ENCODE results near the gene TEX55. TPM values are rescaled to one million over a fixed set of nuclear protein-coding genes. Genes with fewer than 3 reads are reported as not detected.
"Not testable (repeated sequence)": the region's sequence is repeated elsewhere in the genome, so short reads cannot be mapped to it uniquely, and the experiment has no call there.

Gene TEX55
- polyA plus RNA-seq, 3 donors from 2014 or later, result not detected

GRCh38 chr3:119145128-119145499 is 851 bp upstream of the TEX55 start:
- H3K36me3 Mint-ChIP-seq, result no peaks in the 10 kb centered on the region
- no peak overlapping the region for H3K27ac Mint-ChIP-seq
- H3K4me1 Mint-ChIP-seq, result peaks cover 6 to 8% of the 10 kb centered on the region in 2 donors
- H3K4me3 Mint-ChIP-seq, result no peak overlapping the region
- no peak for DNase-seq
- H3K9me3 Mint-ChIP-seq, result no peaks in the 10 kb centered on the region
- peaks cover 0 to 3% (median 0%) of the 10 kb centered on the region in 3 donors for H3K27me3 Mint-ChIP-seq (ENCODE audit: low read depth in 3 of 3)

GRCh38 chr3:119146578-119147375 is 812 bp downstream of the TEX55 start:
- Mint-ChIP-seq H3K27ac (peak overlapping the region in 1 of 6 donors; percentile 70), H3K9me3 (no peaks in the 10 kb centered on the region), H3K4me1 (peaks cover 6 to 8% of the 10 kb centered on the region in 2 donors)

DNA sequence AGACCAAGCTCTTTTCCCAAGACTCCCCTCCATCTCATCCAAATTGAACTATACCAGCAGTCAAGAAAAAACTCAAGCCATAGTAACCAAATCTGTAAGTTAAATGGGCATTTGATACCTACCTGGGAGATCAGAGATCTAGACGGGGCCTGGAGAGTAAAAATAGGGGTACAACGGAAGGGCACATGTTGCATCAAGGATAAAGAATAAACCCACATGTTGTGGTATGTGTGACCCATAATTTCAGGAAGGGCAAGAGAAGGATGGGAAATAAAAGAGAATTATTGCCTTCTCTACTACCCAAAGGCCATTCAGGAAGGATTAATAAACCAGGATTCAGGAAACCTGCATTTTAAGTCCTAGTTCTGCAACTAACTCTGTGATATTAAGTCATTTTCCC is 1.5 kb downstream of the TEX55 start:
- H3K27ac Mint-ChIP-seq, result no peak overlapping the region
- H3K9me3 Mint-ChIP-seq, result no peaks in the 10 kb centered on the region
- peaks cover 0 to 12% (median 0%) of the 10 kb centered on the region in 3 donors for H3K27me3 Mint-ChIP-seq (ENCODE audit: low read depth in 3 of 3)
- H3K4me3 Mint-ChIP-seq, result no peak overlapping the region
- DNase-seq, result no peak
- H3K4me1 Mint-ChIP-seq, result peaks cover 6 to 8% of the 10 kb centered on the region in 2 donors
- no peaks in the 10 kb centered on the region for H3K36me3 Mint-ChIP-seq

More at GRCh38 chr3:119146578-119147375, 812 bp downstream of the TEX55 start:
- no peak overlapping the region for H3K4me3 Mint-ChIP-seq
- no peak for DNase-seq
- peaks cover 0 to 7% (median 0%) of the 10 kb centered on the region in 3 donors for H3K27me3 Mint-ChIP-seq (ENCODE audit: low read depth in 3 of 3)
- H3K36me3 Mint-ChIP-seq, result no peaks in the 10 kb centered on the region

DNA sequence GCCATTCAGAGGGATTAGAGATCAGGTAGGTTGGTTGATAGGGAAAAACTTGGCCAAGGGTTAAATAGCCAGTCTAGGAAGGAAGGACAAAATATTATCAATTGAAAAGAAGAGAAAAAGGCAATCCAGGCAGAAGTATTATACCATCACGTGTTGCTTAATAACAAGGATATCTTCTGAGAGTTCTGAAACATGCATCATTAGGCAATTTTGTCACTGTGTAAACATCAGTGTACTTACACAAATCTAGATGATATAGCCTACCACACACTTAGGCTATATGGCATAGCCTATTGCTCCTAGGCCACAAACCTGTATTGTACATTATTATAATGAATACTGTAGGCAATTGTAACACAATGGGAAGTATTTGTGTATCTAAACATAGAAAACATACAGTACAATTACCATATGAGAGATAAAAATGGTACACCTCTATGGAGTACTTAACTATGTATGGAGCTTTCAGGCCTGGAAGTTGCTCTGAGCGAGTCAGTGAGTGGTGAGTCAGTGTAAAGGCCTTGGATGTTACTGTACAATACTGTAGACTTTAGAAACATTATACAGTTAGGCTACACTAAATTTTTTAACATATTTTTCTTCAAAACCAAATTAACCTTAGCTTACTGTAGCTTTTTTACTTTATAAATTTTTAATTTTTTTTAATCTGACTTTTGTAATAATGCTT is 2.7 kb downstream of the TEX55 start:
- H3K4me3 Mint-ChIP-seq, result no peak overlapping the region
- H3K36me3 Mint-ChIP-seq, result peaks cover 0 to 4% (median 0%) of the 10 kb centered on the region in 3 donors
- no peak for DNase-seq
- peak overlapping the region in 1 of 6 donors; percentile 13 for H3K27ac Mint-ChIP-seq
- H3K9me3 Mint-ChIP-seq, result peaks cover 0 to 5% (median 2%) of the 10 kb centered on the region in 6 donors
- peaks cover 6 to 8% of the 10 kb centered on the region in 2 donors for H3K4me1 Mint-ChIP-seq
- peaks cover under 1 to 12% (median 3%) of the 10 kb centered on the region in 3 donors for H3K27me3 Mint-ChIP-seq (ENCODE audit: low read depth in 3 of 3)

- peak in 2 of 3 donors; percentile 1 to 3 for DNase-seq
- Mint-ChIP-seq H3K27ac (no peak overlapping the region), H3K36me3 (peaks cover 0 to 4% (median 0%) of the 10 kb centered on the region in 3 donors), H3K9me3 (peaks cover 0 to 13% (median 10%) of the 10 kb centered on the region in 6 donors), H3K4me3 (no peak overlapping the region), H3K27me3 (ENCODE audit: low read depth in 3 of 3) (peaks cover 2 to 18% (median 11%) of the 10 kb centered on the region in 3 donors), H3K4me1 (peaks cover 6 to 8% of the 10 kb centered on the region in 2 donors)
Observed at GRCh38 chr3:119149484-119149883, 3.5 kb downstream of the TEX55 start.

DNA sequence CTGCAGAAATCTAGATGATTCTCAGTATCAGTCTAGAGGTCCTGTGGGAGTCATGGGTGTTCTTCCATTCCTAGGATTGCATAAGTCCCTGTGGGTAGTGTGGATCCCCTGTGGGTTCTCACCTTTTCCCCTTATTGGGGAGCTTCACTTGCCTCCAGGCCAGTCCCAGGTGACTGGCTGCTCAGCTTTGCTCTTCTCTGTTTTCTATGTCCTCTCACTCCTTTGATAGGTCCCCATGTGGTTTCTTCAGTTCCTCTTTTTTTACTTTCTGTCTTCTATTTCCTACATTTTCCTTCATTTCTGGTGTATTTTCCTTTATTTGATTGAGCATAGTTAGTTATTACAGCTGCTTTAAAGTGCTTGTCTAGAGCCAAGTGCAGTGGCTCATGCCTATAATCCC is 10.9 kb downstream of the TEX55 start:
- H3K9me3 Mint-ChIP-seq, result peaks cover 6 to 22% (median 14%) of the 10 kb centered on the region in 6 donors
- H3K36me3 Mint-ChIP-seq, result peaks cover 0 to 4% (median 0%) of the 10 kb centered on the region in 3 donors
- DNase-seq, result no peak
- H3K4me1 Mint-ChIP-seq, result no peaks in the 10 kb centered on the region
- H3K27ac Mint-ChIP-seq, result no peak overlapping the region
- H3K4me3 Mint-ChIP-seq, result no peak overlapping the region
- peaks cover 2 to 18% (median 16%) of the 10 kb centered on the region in 3 donors for H3K27me3 Mint-ChIP-seq (ENCODE audit: low read depth in 3 of 3)

DNA sequence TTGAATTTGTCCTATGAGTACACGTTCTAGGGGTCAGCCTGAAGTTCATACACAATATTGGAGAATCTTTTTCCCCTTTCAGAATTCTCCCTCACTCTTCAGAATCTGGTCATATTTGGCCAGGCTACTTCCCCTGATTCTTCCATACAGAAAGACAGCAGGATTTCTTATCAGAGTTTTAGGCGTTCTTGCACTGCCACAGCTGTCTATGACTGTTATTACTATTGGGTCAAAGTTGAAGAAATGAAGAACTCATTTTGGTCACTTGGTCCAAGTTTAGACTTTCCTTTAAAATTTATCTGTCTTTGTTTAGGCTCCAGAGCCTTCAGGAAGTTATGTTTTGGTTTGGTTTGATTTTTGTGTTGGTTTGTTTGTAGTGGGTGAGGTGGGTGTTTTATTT is 12.0 kb downstream of the TEX55 start:
- no peak overlapping the region for H3K4me3 Mint-ChIP-seq

GRCh38 chr3:119160361-119160760 is 14.4 kb downstream of the TEX55 start:
- H3K36me3 Mint-ChIP-seq, result peaks cover 3 to 5% (median 4%) of the 10 kb centered on the region in 3 donors
- no peak overlapping the region for H3K27ac Mint-ChIP-seq
- H3K9me3 Mint-ChIP-seq, result peaks cover 0 to 7% (median 3%) of the 10 kb centered on the region in 6 donors
- no peak for DNase-seq
- H3K4me3 Mint-ChIP-seq, result no peak overlapping the region
- peaks cover 0 to 12% (median 2%) of the 10 kb centered on the region in 3 donors for H3K27me3 Mint-ChIP-seq (ENCODE audit: low read depth in 3 of 3)
- no peaks in the 10 kb centered on the region for H3K4me1 Mint-ChIP-seq

More for the DNA sequence above, 12.0 kb downstream of the TEX55 start:
- Mint-ChIP-seq H3K36me3 (peaks cover 3 to 5% (median 4%) of the 10 kb centered on the region in 3 donors), H3K9me3 (peaks cover 6 to 22% (median 13%) of the 10 kb centered on the region in 6 donors), H3K4me1 (no peaks in the 10 kb centered on the region), H3K27ac (peak overlapping the region in 1 of 6 donors; percentile 18), H3K27me3 (ENCODE audit: low read depth in 3 of 3) (peaks cover 2 to 18% (median 13%) of the 10 kb centered on the region in 3 donors)
- DNase-seq, result no peak

DNA sequence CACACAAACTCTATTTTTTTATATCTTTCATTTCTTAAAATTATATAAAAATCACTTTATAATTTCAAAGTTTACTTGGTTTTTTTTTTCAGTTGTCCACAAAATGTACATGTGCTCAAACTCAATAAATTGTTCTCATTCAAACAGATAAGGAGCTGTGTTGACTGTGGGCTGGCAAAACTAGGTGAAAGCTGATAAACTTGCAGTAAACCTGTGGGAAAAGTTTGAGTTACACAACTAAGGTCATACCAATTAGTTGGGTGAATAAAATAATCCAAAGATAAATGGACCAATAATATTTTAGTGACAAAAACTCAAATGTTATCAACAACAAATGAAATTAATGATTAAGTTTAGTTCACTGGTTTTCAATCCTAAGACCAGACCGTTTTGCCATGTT is 14.8 kb downstream of the TEX55 start:
- no peak overlapping the region for H3K4me3 Mint-ChIP-seq
- H3K9me3 Mint-ChIP-seq, result peaks cover 0 to 6% (median 3%) of the 10 kb centered on the region in 6 donors
- H3K36me3 Mint-ChIP-seq, result peaks cover 4 to 7% (median 5%) of the 10 kb centered on the region in 3 donors
- peaks cover 0 to 12% (median 2%) of the 10 kb centered on the region in 3 donors for H3K27me3 Mint-ChIP-seq (ENCODE audit: low read depth in 3 of 3)
- H3K27ac Mint-ChIP-seq, result no peak overlapping the region
- H3K4me1 Mint-ChIP-seq, result no peaks in the 10 kb centered on the region
- no peak for DNase-seq

DNA sequence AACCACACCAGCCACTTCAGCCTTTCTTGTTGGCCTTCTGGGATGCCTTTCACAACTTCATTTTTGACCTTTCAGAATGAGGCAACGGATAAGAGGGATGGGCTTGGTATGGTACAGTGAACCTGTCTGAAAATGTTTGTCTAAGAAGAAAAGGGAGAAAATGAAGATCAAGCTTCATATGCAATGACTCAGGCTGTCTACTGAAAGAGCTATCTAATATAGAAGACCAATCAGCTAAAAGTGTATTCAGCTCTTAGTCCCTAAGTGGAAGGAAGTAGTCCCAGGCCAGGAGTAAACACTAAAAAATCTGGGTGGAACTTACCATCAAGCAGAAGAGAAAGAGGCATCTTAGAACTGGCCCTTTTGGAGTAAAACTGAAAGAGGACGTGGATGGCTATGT is 15.3 kb downstream of the TEX55 start:
- peaks cover 4 to 7% (median 5%) of the 10 kb centered on the region in 3 donors for H3K36me3 Mint-ChIP-seq
- H3K4me1 Mint-ChIP-seq, result no peaks in the 10 kb centered on the region
- peaks cover 0 to 6% (median 3%) of the 10 kb centered on the region in 6 donors for H3K9me3 Mint-ChIP-seq

GRCh38 chr3:119164745-119165144 is 18.8 kb downstream of the TEX55 start:
- not testable (repeated sequence) for H3K36me3 Mint-ChIP-seq; H3K4me3 Mint-ChIP-seq; H3K4me1 Mint-ChIP-seq; H3K27ac Mint-ChIP-seq; H3K9me3 Mint-ChIP-seq; DNase-seq; H3K27me3 Mint-ChIP-seq (ENCODE audit: low read depth in 3 of 3)

More for the DNA sequence above, 15.3 kb downstream of the TEX55 start:
- no peak for DNase-seq
- Mint-ChIP-seq H3K27ac (no peak overlapping the region), H3K4me3 (no peak overlapping the region), H3K27me3 (ENCODE audit: low read depth in 3 of 3) (peaks cover 0 to 12% (median 2%) of the 10 kb centered on the region in 3 donors)

- Mint-ChIP-seq H3K9me3 (no peaks in the 10 kb centered on the region), H3K36me3 (peaks cover 0 to under 1% (median 0%) of the 10 kb centered on the region in 3 donors), H3K27ac (no peak overlapping the region), H3K27me3 (ENCODE audit: low read depth in 3 of 3) (peaks cover 0 to 2% (median 0%) of the 10 kb centered on the region in 3 donors), H3K4me3 (no peak overlapping the region), H3K4me1 (peaks cover 0 to 1% of the 10 kb centered on the region in 2 donors)
- no peak for DNase-seq
Observed at GRCh38 chr3:119170821-119171220, 24.9 kb downstream of the TEX55 start.

DNA sequence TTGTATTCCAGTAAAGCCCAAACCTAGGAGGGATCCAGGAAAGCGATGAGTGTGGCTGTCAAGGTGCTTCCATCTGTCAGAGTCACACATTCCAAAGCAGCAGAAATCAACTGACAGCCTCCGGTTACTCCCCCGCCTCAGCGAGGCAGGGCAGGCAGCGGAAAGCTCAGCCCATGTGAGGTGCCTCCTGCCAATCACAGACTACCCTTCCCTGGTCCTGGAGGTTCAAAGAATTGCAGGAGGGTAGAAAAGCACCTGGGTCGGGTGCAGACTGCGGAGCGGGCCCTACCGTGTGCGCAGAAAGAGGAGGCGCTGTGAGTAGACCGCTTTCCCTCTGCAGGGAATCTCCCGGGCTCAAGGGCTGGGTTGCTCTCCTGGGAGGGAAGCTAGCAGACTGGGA is 27.4 kb downstream of the TEX55 start, which contains the start of gene UPK1B:
Gene UPK1B, plus strand, starts transcription at position 274 of the 400 bp plus-strand sequence. CDS start 13,144 bp downstream, outside the sequence.
- DNase-seq, result no peak
- no peaks in the 10 kb centered on the region for H3K36me3 Mint-ChIP-seq
- H3K9me3 Mint-ChIP-seq, result no peaks in the 10 kb centered on the region
- H3K4me1 Mint-ChIP-seq, result no peaks in the 10 kb centered on the region
- H3K27me3 Mint-ChIP-seq (ENCODE audit: low read depth in 3 of 3), result peaks cover 0 to 2% (median 0%) of the 10 kb centered on the region in 3 donors
- no peak within 1 kb of the TSS for H3K27ac Mint-ChIP-seq
- H3K4me3 Mint-ChIP-seq, result no peak within 1 kb of the TSS
